Smooth muscle cell (in vitro differentiated cells): ENCODE results near the gene TM4SF20. TPM values are rescaled to one million over a fixed set of nuclear protein-coding genes. Genes with fewer than 3 reads are reported as not detected.

ENCODE experiments used
- DNase-seq: peaks from one replicate; lab custom pipeline; 2025; ENCODE audit not compliant: unreplicated experiment; lab: John Stamatoyannopoulos, UW
- H2AFZ ChIP-seq: fragments of 200-600 bp; sonication (generic); 2 replicates; pipeline ENCODE4 v1.6.0; 2016; ENCODE audit warnings: antibody characterized with exemption, low read depth, mild to moderate bottlenecking
- H3F3A ChIP-seq: fragments of 200-600 bp; sonication (generic); 2 replicates; pipeline ENCODE4 v1.6.0; 2017; ENCODE audit warnings: antibody characterized with exemption, low read depth
- H3K27ac ChIP-seq: fragments of 200-600 bp; sonication (generic); 2 replicates; pipeline ENCODE4 v1.5.1; 2016; ENCODE audit warnings: low read depth, mild to moderate bottlenecking
- H3K27me3 ChIP-seq: fragments of 200-600 bp; sonication (generic); 2 replicates; pipeline ENCODE4 v1.6.1; 2016; ENCODE audit warnings: low read depth, mild to moderate bottlenecking
- H3K36me3 ChIP-seq: fragments of 200-600 bp; sonication (generic); 2 replicates; pipeline ENCODE4 v1.5.1; 2016; ENCODE audit warnings: low read depth
- H3K4me1 ChIP-seq: fragments of 200-600 bp; sonication (generic); 2 replicates; pipeline ENCODE4 v1.5.1; 2016; ENCODE audit warnings: low read depth
- H3K4me2 ChIP-seq: fragments of 200-600 bp; sonication (generic); 2 replicates; pipeline ENCODE4 v1.6.0; 2016; ENCODE audit warnings: mild to moderate bottlenecking
- H3K4me3 ChIP-seq: fragments of 200-600 bp; sonication (generic); 2 replicates; pipeline ENCODE4 v1.5.1; 2016; ENCODE audit warnings: mild to moderate bottlenecking
- H3K79me2 ChIP-seq: fragments of 200-600 bp; sonication (generic); 2 replicates; pipeline ENCODE4 v1.6.0; 2016; ENCODE audit warnings: low read depth, mild to moderate bottlenecking
- H3K9ac ChIP-seq: fragments of 200-600 bp; sonication (generic); 2 replicates; pipeline ENCODE4 v1.6.0; 2016; ENCODE audit warnings: low read depth
- H3K9me3 ChIP-seq: fragments of 200-600 bp; sonication (generic); replicated peaks from 2 replicates; pipeline ENCODE4 v1.5.1; 2016; ENCODE audit warnings: low read depth
- H4K20me1 ChIP-seq: fragments of 200-600 bp; sonication (generic); 2 replicates; pipeline ENCODE4 v1.6.0; 2016; ENCODE audit warnings: low read depth
- WGBS: methylation state at CpG from one replicate; pipeline ENCODE4 v1.1.7; 2016; ENCODE audit warnings: low lambda C conversion rate; 5-methylcytosine and 5-hydroxymethylcytosine counted together
- polyA plus RNA-seq: library from polyadenylated mRNA; unstranded; fragments of >200 nt; fragmentation: Nextera tagmentation; extraction: Ambion mirVana; gene quantifications from 2 replicates; pipeline ENCODE4 v1.2.1, GENCODE V29; 2016
- total RNA-seq: library from RNA; depleted of rRNA; stranded (reverse); fragments of >200 nt; gene quantifications from 2 replicates; pipeline ENCODE4 v1.2.3, GENCODE V29; 2014
- TF ChIP-seq, protein P1 (sequence below): fragments of 200-600 bp; sonication (generic); IDR thresholded peaks from 2 replicates; pipeline ENCODE4 v1.5.1; 2017; ENCODE audit warnings: borderline replicate concordance, mild to moderate bottlenecking, antibody characterized with exemption; ENCODE audit not compliant: insufficient read depth, poor library complexity, severe bottlenecking

The TM4SF20 gene
- total and polyA plus RNA-seq, 2 experiments from 2014 or later, result not detected

- no peak overlapping the region for H3K4me2 ChIP-seq
- H3K79me2 ChIP-seq, result no peaks in the 10 kb centered on the region
- H3K27me3 ChIP-seq, result no peaks in the 10 kb centered on the region
- H3K9ac ChIP-seq, result no peak overlapping the region
- no peak for DNase-seq
- H3F3A ChIP-seq, result no peaks in the 10 kb centered on the region
- no peak overlapping the region for H3K27ac ChIP-seq
- no peak overlapping the region for H2AFZ ChIP-seq
- H3K9me3 ChIP-seq, result no peaks in the 10 kb centered on the region
- H4K20me1 ChIP-seq, result no peaks in the 10 kb centered on the region
- no peaks in the 10 kb centered on the region for H3K4me1 ChIP-seq
- TF ChIP-seq, protein P1, sequence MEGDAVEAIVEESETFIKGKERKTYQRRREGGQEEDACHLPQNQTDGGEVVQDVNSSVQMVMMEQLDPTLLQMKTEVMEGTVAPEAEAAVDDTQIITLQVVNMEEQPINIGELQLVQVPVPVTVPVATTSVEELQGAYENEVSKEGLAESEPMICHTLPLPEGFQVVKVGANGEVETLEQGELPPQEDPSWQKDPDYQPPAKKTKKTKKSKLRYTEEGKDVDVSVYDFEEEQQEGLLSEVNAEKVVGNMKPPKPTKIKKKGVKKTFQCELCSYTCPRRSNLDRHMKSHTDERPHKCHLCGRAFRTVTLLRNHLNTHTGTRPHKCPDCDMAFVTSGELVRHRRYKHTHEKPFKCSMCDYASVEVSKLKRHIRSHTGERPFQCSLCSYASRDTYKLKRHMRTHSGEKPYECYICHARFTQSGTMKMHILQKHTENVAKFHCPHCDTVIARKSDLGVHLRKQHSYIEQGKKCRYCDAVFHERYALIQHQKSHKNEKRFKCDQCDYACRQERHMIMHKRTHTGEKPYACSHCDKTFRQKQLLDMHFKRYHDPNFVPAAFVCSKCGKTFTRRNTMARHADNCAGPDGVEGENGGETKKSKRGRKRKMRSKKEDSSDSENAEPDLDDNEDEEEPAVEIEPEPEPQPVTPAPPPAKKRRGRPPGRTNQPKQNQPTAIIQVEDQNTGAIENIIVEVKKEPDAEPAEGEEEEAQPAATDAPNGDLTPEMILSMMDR, result no peak
- H3K36me3 ChIP-seq, result no peaks in the 10 kb centered on the region
- 96% methylated on average over 1 of the region's 1 CpG for WGBS
- no peak overlapping the region for H3K4me3 ChIP-seq
Observed at GRCh38 chr2:227313310-227313709, 65.8 kb downstream of the TM4SF20 start.

DNA sequence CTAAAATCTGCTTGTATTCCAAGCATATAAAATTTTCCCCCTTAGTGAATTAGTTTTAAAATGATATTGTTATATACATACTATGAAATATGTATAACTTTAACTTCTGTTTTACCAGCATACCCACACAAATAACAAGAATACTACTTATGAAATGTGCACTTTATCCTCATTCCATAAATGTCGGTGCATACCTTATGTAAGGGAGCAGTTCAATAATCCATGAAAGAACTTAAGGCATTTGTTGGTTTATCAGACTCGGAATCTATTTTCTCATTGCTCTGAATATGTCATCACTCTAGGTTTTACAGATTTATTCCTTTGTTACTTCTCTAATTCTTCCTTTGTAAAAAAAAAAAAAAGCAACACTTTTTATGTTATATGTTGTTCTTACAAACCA is 66.5 kb downstream of the TM4SF20 start:
- Histone ChIP-seq H4K20me1 (no peaks in the 10 kb centered on the region), H3K9ac (no peak overlapping the region), H3K9me3 (no peaks in the 10 kb centered on the region), H3K27ac (no peak overlapping the region), H3K36me3 (no peaks in the 10 kb centered on the region), H3F3A (no peaks in the 10 kb centered on the region), H3K4me2 (no peak overlapping the region), H3K79me2 (no peaks in the 10 kb centered on the region), H3K4me3 (no peak overlapping the region), H2AFZ (no peak overlapping the region), H3K27me3 (no peaks in the 10 kb centered on the region), H3K4me1 (no peaks in the 10 kb centered on the region)
- TF ChIP-seq, protein P1, result no peak
- no peak for DNase-seq
- WGBS, result 47% methylated on average over 2 of the region's 2 CpGs

Other genes starting within 250 kb of the TM4SF20 start
- under 0.01 and 0.04 TPM in 2 replicates for gene COL4A4, start 215.1 kb downstream of the TM4SF20 start, total RNA-seq
- gene COL4A4, start 215.1 kb downstream of the TM4SF20 start, polyA plus RNA-seq, result 0.05 and 0.15 TPM in 2 replicates
- not detected in 2 replicates for gene COL4A3, start 214.7 kb downstream of the TM4SF20 start, total RNA-seq
- not detected in 2 replicates for gene COL4A3, start 214.7 kb downstream of the TM4SF20 start, polyA plus RNA-seq
- 119 and 121 TPM in 2 replicates for gene MFF, start 54.1 kb downstream of the TM4SF20 start, total RNA-seq
- gene MFF, start 54.1 kb downstream of the TM4SF20 start, polyA plus RNA-seq, result 94.6 and 106 TPM in 2 replicates
- not detected in 2 replicates for gene SCYGR1, start 8.6 kb upstream of the TM4SF20 start, total RNA-seq
- not detected in 2 replicates for gene SCYGR1, start 8.6 kb upstream of the TM4SF20 start, polyA plus RNA-seq
- gene AGFG1, start 92.8 kb upstream of the TM4SF20 start, total RNA-seq, result 127 and 143 TPM in 2 replicates
- 60.5 and 61.1 TPM in 2 replicates for gene AGFG1, start 92.8 kb upstream of the TM4SF20 start, polyA plus RNA-seq
- gene SCYGR2, start 219.6 kb upstream of the TM4SF20 start, total RNA-seq, result not detected in 2 replicates
- gene SCYGR2, start 219.6 kb upstream of the TM4SF20 start, polyA plus RNA-seq, result not detected in 2 replicates
- not detected in 2 replicates for gene SCYGR3, start 235.5 kb upstream of the TM4SF20 start, total RNA-seq
- gene SCYGR3, start 235.5 kb upstream of the TM4SF20 start, polyA plus RNA-seq, result not detected in 2 replicates
- gene SCYGR4, start 238.2 kb upstream of the TM4SF20 start, total RNA-seq, result not detected in 2 replicates
- gene SCYGR4, start 238.2 kb upstream of the TM4SF20 start, polyA plus RNA-seq, result 0.34 TPM in 1 of 2 replicates, not detected in the other